Osteocyte (in vitro differentiated cells): ENCODE data around the gene GNAZ. TPM values are rescaled to one million over a fixed set of nuclear protein-coding genes. Genes with fewer than 3 reads are reported as not detected.

ENCODE experiments used
- DNase-seq: peaks from one replicate; pipeline ENCODE4 v3.0.0; 2021; ENCODE audit warnings: mixed read lengths; ENCODE audit not compliant: unreplicated experiment; ENCODE audit errors: extremely low spot score
- H3K27ac Mint-ChIP-seq: one replicate; pipeline ENCODE4 v1.8.0; 2021; ENCODE audit warnings: mild to moderate bottlenecking, mixed read lengths; ENCODE audit not compliant: unreplicated experiment
- H3K27me3 Mint-ChIP-seq: one replicate; pipeline ENCODE4 v1.8.0; 2021; ENCODE audit warnings: mixed read lengths; ENCODE audit not compliant: unreplicated experiment
- H3K36me3 Mint-ChIP-seq: one replicate; pipeline ENCODE4 v1.8.0; 2021; ENCODE audit warnings: mixed read lengths; ENCODE audit not compliant: unreplicated experiment
- H3K4me1 Mint-ChIP-seq: one replicate; pipeline ENCODE4 v1.8.0; 2021; ENCODE audit warnings: mixed read lengths; ENCODE audit not compliant: unreplicated experiment
- H3K4me3 Mint-ChIP-seq: one replicate; pipeline ENCODE4 v1.8.0; 2021; ENCODE audit warnings: mild to moderate bottlenecking, moderate library complexity, mixed read lengths; ENCODE audit not compliant: unreplicated experiment
- H3K9me3 Mint-ChIP-seq: one replicate; pipeline ENCODE4 v1.8.0; 2021; ENCODE audit warnings: mixed read lengths; ENCODE audit not compliant: unreplicated experiment
- total RNA-seq: library from RNA; stranded (reverse); gene quantifications from 2 replicates; pipeline ENCODE4 v1.2.1, GENCODE V29; 2021
- TF ChIP-seq, protein P1 (sequence below): fragments of 200-600 bp; sonication (generic); IDR thresholded peaks from 2 replicates; pipeline ENCODE4 v1.5.0; 2021; ENCODE audit warnings: antibody characterized with exemption, mild to moderate bottlenecking, moderate library complexity

The GNAZ gene
- total RNA-seq, 1 donor from 2014 or later, result 2.9 TPM

DNA sequence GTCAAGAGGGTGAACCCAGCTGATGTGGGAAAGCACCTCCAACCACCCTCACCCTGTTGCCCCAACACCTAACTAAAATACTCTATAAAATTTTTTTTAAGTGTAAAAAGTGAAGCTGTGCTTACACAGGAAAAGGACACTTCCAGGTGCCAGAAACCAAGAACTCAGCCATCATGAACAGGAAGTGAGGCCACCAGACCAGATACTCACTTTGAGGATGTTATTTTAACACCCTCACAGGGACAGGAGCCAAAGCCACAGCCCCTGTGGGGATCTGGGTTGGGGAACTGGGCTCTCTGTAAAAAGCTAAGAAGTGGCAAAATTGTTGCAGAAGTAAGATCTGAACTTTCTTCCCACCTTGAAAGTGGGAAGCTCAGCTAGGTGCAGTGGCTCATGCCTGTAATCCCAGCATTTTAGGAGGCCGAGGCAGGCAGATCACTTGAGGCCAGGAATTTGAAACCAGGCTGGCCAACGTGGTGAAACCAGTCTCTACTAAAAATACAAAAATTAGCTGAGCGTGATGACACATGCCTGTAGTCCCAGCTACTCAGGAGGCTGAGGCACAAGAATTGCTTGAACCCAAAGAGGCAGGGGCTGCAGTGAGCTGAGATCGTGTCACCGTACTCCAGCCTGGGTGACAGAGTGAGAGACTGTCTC, 67.7 kb downstream of the GNAZ start:
- H3K27me3 Mint-ChIP-seq, result peaks cover 13% of the 10 kb centered on the region
- H3K4me3 Mint-ChIP-seq, result no peak overlapping the region
- TF ChIP-seq, protein P1, sequence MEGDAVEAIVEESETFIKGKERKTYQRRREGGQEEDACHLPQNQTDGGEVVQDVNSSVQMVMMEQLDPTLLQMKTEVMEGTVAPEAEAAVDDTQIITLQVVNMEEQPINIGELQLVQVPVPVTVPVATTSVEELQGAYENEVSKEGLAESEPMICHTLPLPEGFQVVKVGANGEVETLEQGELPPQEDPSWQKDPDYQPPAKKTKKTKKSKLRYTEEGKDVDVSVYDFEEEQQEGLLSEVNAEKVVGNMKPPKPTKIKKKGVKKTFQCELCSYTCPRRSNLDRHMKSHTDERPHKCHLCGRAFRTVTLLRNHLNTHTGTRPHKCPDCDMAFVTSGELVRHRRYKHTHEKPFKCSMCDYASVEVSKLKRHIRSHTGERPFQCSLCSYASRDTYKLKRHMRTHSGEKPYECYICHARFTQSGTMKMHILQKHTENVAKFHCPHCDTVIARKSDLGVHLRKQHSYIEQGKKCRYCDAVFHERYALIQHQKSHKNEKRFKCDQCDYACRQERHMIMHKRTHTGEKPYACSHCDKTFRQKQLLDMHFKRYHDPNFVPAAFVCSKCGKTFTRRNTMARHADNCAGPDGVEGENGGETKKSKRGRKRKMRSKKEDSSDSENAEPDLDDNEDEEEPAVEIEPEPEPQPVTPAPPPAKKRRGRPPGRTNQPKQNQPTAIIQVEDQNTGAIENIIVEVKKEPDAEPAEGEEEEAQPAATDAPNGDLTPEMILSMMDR, result no peak
- no peaks in the 10 kb centered on the region for H3K9me3 Mint-ChIP-seq
- peak overlapping the region; percentile 79 for H3K27ac Mint-ChIP-seq
- no peaks in the 10 kb centered on the region for H3K36me3 Mint-ChIP-seq
- DNase-seq, result no peak
- peaks cover 20% of the 10 kb centered on the region for H3K4me1 Mint-ChIP-seq

DNA sequence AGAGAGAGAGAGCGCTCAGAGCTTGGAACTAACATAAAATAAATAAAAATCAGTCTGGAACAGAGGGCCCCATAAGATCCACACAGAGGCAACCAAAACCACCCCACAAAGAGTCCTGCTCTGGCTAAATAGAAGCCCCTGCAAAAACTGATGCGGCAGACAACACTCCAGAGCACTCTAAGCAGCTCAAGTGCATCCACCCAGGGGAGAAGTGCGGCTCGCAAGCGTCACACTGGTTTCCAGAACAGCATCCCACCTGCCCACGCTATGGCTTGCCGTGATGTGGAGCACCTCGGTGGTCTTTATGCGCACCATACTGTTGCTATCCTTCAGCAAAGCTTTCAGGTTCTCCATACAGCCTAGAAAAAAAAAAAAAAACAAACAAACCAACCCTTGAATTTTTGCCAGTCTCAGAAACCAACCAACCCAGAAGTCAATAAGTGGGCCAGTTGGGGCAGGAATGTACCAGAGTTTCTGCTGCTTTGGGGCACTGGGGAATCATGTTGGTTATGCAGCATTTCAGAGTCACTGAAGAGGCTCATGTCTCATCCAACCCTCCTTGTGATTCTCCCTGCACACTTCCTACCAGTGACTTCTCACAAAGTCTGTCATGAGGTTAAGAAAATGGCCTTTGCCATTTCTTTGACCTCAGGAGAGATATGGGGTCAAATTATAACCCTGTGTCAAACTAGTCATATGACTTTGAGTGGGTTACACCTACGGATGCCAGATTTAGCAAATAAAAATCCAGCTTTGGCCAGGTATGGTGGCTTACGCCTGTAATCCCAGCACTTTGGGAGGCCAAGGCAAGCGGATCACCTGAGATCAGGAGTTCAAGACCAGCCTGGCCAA, 68.5 kb downstream of the GNAZ start:
- TF ChIP-seq, protein P1, result no peak
- no peaks in the 10 kb centered on the region for H3K9me3 Mint-ChIP-seq
- H3K27me3 Mint-ChIP-seq, result peaks cover 6% of the 10 kb centered on the region
- no peaks in the 10 kb centered on the region for H3K36me3 Mint-ChIP-seq
- peak overlapping the region; percentile 79 for H3K27ac Mint-ChIP-seq
- DNase-seq, result no peak
- H3K4me1 Mint-ChIP-seq, result peaks cover 20% of the 10 kb centered on the region
- H3K4me3 Mint-ChIP-seq, result no peak overlapping the region

DNA sequence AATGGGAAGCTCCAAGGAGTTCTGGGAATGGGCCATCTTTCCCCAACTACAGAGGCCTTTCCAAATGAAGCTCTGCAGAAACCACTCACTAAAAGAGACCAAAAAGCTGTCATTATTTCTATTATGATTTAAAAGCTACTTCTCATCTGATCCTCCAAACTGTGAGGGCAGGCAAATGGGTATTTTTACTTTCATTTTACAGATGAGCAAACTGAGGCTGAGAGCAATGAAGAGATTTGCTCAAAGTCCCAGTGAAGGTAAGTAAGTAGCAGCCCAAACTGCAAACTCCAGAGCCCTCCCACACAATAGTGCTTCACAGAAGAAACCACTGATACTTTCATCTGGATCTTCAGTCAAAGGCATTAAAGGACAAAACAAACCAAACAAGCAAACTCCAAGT, 70.1 kb downstream of the GNAZ start:
- Mint-ChIP-seq H3K4me3 (no peak overlapping the region), H3K36me3 (no peaks in the 10 kb centered on the region), H3K27ac (no peak overlapping the region), H3K9me3 (no peaks in the 10 kb centered on the region), H3K27me3 (no peaks in the 10 kb centered on the region), H3K4me1 (peaks cover 25% of the 10 kb centered on the region)
- DNase-seq, result no peak
- TF ChIP-seq, protein P1, result no peak

DNA sequence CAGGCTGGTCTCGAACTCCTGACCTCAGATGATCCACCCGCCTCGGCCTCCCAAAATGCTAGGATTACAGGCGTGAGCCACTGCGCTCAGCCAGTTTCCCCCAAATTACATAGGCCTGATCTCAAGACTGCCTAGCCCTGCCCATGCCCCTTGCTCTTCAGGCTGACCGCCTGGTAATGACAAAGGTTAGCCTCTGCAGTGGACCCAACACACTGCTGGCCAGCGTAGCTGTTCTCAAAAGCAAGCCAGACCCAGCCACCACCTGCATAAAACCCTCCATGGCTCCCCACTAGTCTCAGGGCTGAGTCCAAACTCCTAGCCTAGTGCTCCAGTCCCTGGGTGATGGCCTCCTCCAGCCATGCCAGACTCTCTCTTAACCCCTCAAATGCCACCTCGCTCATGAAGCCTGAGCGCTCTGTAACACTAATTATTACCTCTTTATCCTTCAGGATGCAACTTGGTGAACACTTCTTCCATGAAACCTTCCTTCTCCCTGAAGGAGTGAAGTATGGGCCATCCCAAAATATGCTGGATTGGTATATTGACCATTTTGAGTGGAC, 72.3 kb downstream of the GNAZ start:
- Mint-ChIP-seq H3K4me3 (no peak overlapping the region), H3K27ac (peak overlapping the region; percentile 74), H3K9me3 (no peaks in the 10 kb centered on the region), H3K4me1 (peaks cover 33% of the 10 kb centered on the region), H3K27me3 (no peaks in the 10 kb centered on the region), H3K36me3 (no peaks in the 10 kb centered on the region)
- DNase-seq, result no peak
- TF ChIP-seq, protein P1, result no peak

DNA sequence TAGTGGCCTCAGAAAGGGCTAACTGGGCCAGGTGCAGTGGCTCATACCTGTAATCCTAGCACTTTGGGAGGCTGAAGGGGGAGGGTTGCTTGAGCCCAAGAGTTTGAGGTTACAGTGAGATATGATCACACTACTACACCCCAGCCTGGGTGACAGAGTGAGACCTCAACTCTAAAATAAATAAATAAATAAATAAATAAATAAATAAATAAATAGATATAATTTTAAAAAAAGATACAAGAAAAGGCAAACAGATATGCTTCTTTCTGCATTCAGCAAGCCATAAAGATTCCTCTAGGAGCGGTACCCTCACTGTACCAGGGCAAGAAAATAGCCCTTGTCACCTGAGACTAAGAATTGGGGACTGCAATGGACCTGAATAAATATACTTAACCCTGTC, 72.8 kb downstream of the GNAZ start:
- Mint-ChIP-seq H3K36me3 (no peaks in the 10 kb centered on the region), H3K4me1 (peaks cover 29% of the 10 kb centered on the region), H3K27me3 (no peaks in the 10 kb centered on the region), H3K9me3 (no peaks in the 10 kb centered on the region), H3K27ac (no peak overlapping the region), H3K4me3 (no peak overlapping the region)
- DNase-seq, result no peak
- TF ChIP-seq, protein P1, result no peak
